ENCODE measurements around the gene TNFRSF12A. TPM values are rescaled to one million over a fixed set of nuclear protein-coding genes. Genes with fewer than 3 reads are reported as not detected.

TNFRSF12A gene
- total and polyA plus RNA-seq, 10 of the 15 experiments (the other 5 are each of a cell fraction or from before 2014, with no cell fraction given): 0.35 to 1.7 (median 1.2) TPM; not detected in 2

GRCh38 chr16:3003582-3004270, 16.4 kb upstream of the TNFRSF12A start:
- Histone ChIP-seq H3K27me3 (replicated peaks in 1 of 2; ENCODE audit: control insufficient read depth in 2 of 2, insufficient read depth in 2 of 2, low read length in 1 of 2) (peaks cover 0 to 7% of the 10 kb centered on the region in 2 experiments; a peak in 3 of 4 replicates), H3K9me3 (replicated peaks; ENCODE audit: control insufficient read depth, insufficient read depth, low read length) (no peaks in the 10 kb centered on the region), H3K36me3 (ENCODE audit: control insufficient read depth in 2 of 2, insufficient read depth in 2 of 2, low read length in 1 of 2) (no peaks in the 10 kb centered on the region), H4K20me1 (ENCODE audit: control insufficient read depth, insufficient read depth) (no peaks in the 10 kb centered on the region), H3K27ac (ENCODE audit: control insufficient read depth, insufficient read depth) (no peak overlapping the region), H3K4me2 (ENCODE audit: control insufficient read depth, insufficient read depth) (no peak overlapping the region; the same call in 1 of the 2 replicates), H3K79me2 (ENCODE audit: control insufficient read depth, insufficient read depth, low read length) (no peaks in the 10 kb centered on the region), H3K4me1 (ENCODE audit: control insufficient read depth, insufficient read depth, low read length) (peaks cover 17% of the 10 kb centered on the region), H3K4me3 (no peak overlapping the region), H2AFZ (ENCODE audit: control insufficient read depth, low read depth, low read length) (no peak overlapping the region), H3K9ac (ENCODE audit: control insufficient read depth, insufficient read depth, low read length) (no peak overlapping the region)
- FAIRE-seq (peak; percentile 99), DNase-seq (ENCODE audit: low read depth, low spot score) (peak; percentile 97), ATAC-seq (peak; percentile 100)
- 12% methylated on average over 51 of the region's 58 CpGs for WGBS (ENCODE audit: insufficient coverage, insufficient replicate concordance, low lambda C conversion rate, missing lambda C conversion rate)
- in situ Hi-C loops (cut with MboI) (no loop called here), intact Hi-C loops (cut with micrococcal nuclease; ENCODE audit: unreplicated experiment) (loop anchor here (1.0 kb wide), 1 partner anchor 25 kb away; no protein-coding TSS in a partner anchor)
- ChIA-PET CTCF (interaction anchor here (0.6 to 11.3 kb wide), 17 partner anchors 22 to 646 kb away, joined by 3 to 421 read pairs (median 4); partner anchors contain the start of genes CLDN6, HCFC1R1, IL32 and MMP25), SMC1A (ENCODE audit: uncharacterized antibody, unreplicated experiment) (interaction anchor here (0.6 to 7.2 kb wide), 6 partner anchors 13 to 1654 kb away, joined by 3 to 91 read pairs (median 4); partner anchors contain the start of genes HCFC1R1 and THOC6), POLR2A (interaction anchor here (1.0 to 1.6 kb wide), 3 partner anchors 20 to 24 kb away, joined by 3 to 7 read pairs (median 4); partner anchors contain the start of genes HCFC1R1 and THOC6), RAD21 (ENCODE audit: unreplicated experiment) (interaction anchor here (0.6 to 3.8 kb wide), 9 partner anchors 17 to 1038 kb away, joined by 3 to 94 read pairs (median 4); partner anchors contain the start of genes HCFC1R1, PKMYT1, THOC6 and TNFRSF12A)
- BruUV-seq (replicated peaks): no TSS peak
- TF ChIP-seq MTA2 (IDR thresholded peaks at IDR 0.05; ENCODE audit: low read depth) (no peak), SIN3A (IDR thresholded peaks at IDR 0.05; ENCODE audit: low read depth, low read length) (peak; percentile 60; the same call in 1 of the 2 replicates), DPF2 (IDR thresholded peaks at IDR 0.05) (peak; percentile 72), SP1 (IDR thresholded peaks at IDR 0.05; ENCODE audit: low read depth, low read length) (peak; percentile 99), SMARCA5 (IDR thresholded peaks at IDR 0.05) (no peak), KAT2A (conservative IDR thresholded peaks at IDR 0.05; ENCODE audit: control insufficient read depth, low read depth, low read length) (no peak), FOXM1 (IDR thresholded peaks at IDR 0.05; ENCODE audit: low read depth, low read length) (no peak), CBFB (IDR thresholded peaks at IDR 0.05; ENCODE audit: low read depth) (peak; percentile 88), PKNOX1 (IDR thresholded peaks at IDR 0.05) (peak; percentile 97), ZBED1 (IDR thresholded peaks at IDR 0.05; ENCODE audit: borderline replicate concordance) (no peak), PAX5 (IDR thresholded peaks at IDR 0.05; ENCODE audit: borderline replicate concordance, low read depth, low read length) (peak; percentile 57; the same call in 1 of the 2 replicates), E4F1 (IDR thresholded peaks at IDR 0.05; ENCODE audit: borderline replicate concordance, partially characterized antibody) (no peak), IKZF1 (conservative IDR thresholded peaks at IDR 0.05) (peak; percentile 36; the same call in 1 of the 2 replicates), SKIL (IDR thresholded peaks at IDR 0.05; ENCODE audit: low read depth, poor library complexity, severe bottlenecking) (no peak), NRF1 (conservative IDR thresholded peaks at IDR 0.05; ENCODE audit: low read depth, low read length) (peak; percentile 49), TCF3 (IDR thresholded peaks at IDR 0.05; ENCODE audit: borderline replicate concordance, insufficient read depth, low read depth, low read length) (peak; percentile 70; the same call in 1 of the 2 replicates), ASH2L (IDR thresholded peaks at IDR 0.05; ENCODE audit: borderline replicate concordance, low read depth) (no peak), EED (IDR thresholded peaks at IDR 0.05; ENCODE audit: low read depth) (no peak), CHD4 (IDR thresholded peaks at IDR 0.05) (no peak)
